Measurements from ENCODE around the gene RCAN2. TPM values are rescaled to one million over a fixed set of nuclear protein-coding genes. Genes with fewer than 3 reads are reported as not detected.
A peak's percentile ranks its signal among the peaks of the same experiment; 100 is the strongest.

The RCAN2 gene
- 9.3 TPM for polyA plus RNA-seq (2013, experiment 1 of 2)
- 9.2 TPM for polyA plus RNA-seq (2013, experiment 2 of 2)

- Histone ChIP-seq H3K9me3 (replicated peaks in 1 of 2; ENCODE audit: control insufficient read depth in 2 of 2, insufficient read depth in 1 of 2, low read depth in 1 of 2, low read length in 2 of 2) (no peaks in the 10 kb centered on the region), H3K14ac (ENCODE audit: low read length) (no peak within 1 kb of the TSS), H2AK5ac (ENCODE audit: low read depth, low read length) (no peak within 1 kb of the TSS), H3K36me3 (replicated peaks in 1 of 2; ENCODE audit: control insufficient read depth in 2 of 2, insufficient read depth in 2 of 2, low read length in 2 of 2) (no peaks in the 10 kb centered on the region), H3K4me2 (ENCODE audit: insufficient read depth, low read length, poor library complexity, severe bottlenecking) (peak within 1 kb of the TSS; percentile 85), H3K23ac (ENCODE audit: low read depth, low read length, poor library complexity) (peak within 1 kb of the TSS; percentile 86), H4K8ac (ENCODE audit: low read depth, low read length) (no peak within 1 kb of the TSS), H3K4me3 (ENCODE audit: low read length in 2 of 2) (peak within 1 kb of the TSS; percentile 40 to 93), H2BK120ac (ENCODE audit: low read depth, low read length) (no peak within 1 kb of the TSS), H3K4me1 (ENCODE audit: control insufficient read depth in 2 of 2, insufficient read depth in 1 of 2, low read depth in 1 of 2, low read length in 2 of 2) (peaks cover 0 to 3% of the 10 kb centered on the region in 2 donors), H3K27me3 (ENCODE audit: control insufficient read depth in 3 of 3, insufficient read depth in 3 of 3, low read depth in 1 of 3, low read length in 3 of 3) (peaks cover 0 to 41% (median 5%) of the 10 kb centered on the region in 3 experiments), H3K18ac (ENCODE audit: low read length) (peak within 1 kb of the TSS; percentile 94), H2BK15ac (ENCODE audit: low read length) (no peak within 1 kb of the TSS), H3K79me1 (ENCODE audit: low read depth, low read length) (no peaks in the 10 kb centered on the region), H3K4ac (ENCODE audit: low read length) (no peak within 1 kb of the TSS), H2BK12ac (ENCODE audit: low read length) (no peak within 1 kb of the TSS), H2BK5ac (ENCODE audit: low read length) (no peak within 1 kb of the TSS), H3K9ac (ENCODE audit: low read depth, low read length, poor library complexity) (peak within 1 kb of the TSS; percentile 95), H4K91ac (ENCODE audit: low read depth, low read length, poor library complexity) (no peak within 1 kb of the TSS), H3K27ac (replicated peaks; ENCODE audit: low read length) (peak within 1 kb of the TSS; percentile 43), H2AFZ (ENCODE audit: low read length) (peak within 1 kb of the TSS; percentile 93)
- DNase-seq (ENCODE audit: low spot score), result peak; percentile 75
- no CpG with 5 or more reads among the region's 51 CpGs for WGBS, 2 donors (ENCODE audit: extremely low coverage in 2 of 2, insufficient read length in 2 of 2, insufficient replicate concordance in 1 of 2)
Measured at GRCh38 chr6:46491201-46491627, at the start of gene RCAN2. RCAN2 (minus strand) TSS chr6:46491449.

DNA sequence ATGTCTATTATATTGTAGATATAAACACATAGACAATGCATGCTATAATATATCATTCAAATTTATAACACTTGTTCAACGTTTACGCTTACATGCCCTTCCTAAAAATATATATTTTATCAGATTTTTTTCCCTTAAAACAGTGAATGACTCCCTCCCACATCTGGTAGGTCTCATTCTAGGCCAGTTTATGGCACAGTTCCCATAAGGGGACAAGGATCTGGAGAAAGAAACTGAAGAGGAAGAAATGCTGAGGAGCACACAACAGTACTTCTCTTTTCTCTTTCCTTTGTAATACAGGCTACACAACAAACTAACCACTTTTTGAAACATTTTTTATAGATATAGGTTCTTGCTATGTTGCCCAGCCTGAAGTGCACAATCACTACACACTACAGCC lies 48.6 kb upstream of the RCAN2 start:
- H3K9ac ChIP-seq (ENCODE audit: low read depth, low read length, poor library complexity), result no peak overlapping the region
- no peak overlapping the region for H3K27ac ChIP-seq (replicated peaks; ENCODE audit: low read length)
- WGBS, 2 donors (ENCODE audit: extremely low coverage in 2 of 2, insufficient read length in 2 of 2, insufficient replicate concordance in 1 of 2), result no CpG with 5 or more reads among the region's 2 CpGs
- H3K79me1 ChIP-seq (ENCODE audit: low read depth, low read length), result no peaks in the 10 kb centered on the region
- H3K4ac ChIP-seq (ENCODE audit: low read length), result no peak overlapping the region
- H4K8ac ChIP-seq (ENCODE audit: low read depth, low read length), result no peak overlapping the region
- no peaks in the 10 kb centered on the region for H3K9me3 ChIP-seq (replicated peaks in 1 of 2; ENCODE audit: control insufficient read depth in 2 of 2, insufficient read depth in 1 of 2, low read depth in 1 of 2, low read length in 2 of 2)
- H3K4me1 ChIP-seq (ENCODE audit: control insufficient read depth in 2 of 2, insufficient read depth in 1 of 2, low read depth in 1 of 2, low read length in 2 of 2), result no peaks in the 10 kb centered on the region
- no peak overlapping the region for H3K18ac ChIP-seq (ENCODE audit: low read length)
- no peak for DNase-seq (ENCODE audit: low spot score)
- no peak overlapping the region for H3K4me3 ChIP-seq (ENCODE audit: low read length in 2 of 2)
- H3K4me2 ChIP-seq (ENCODE audit: insufficient read depth, low read length, poor library complexity, severe bottlenecking), result no peak overlapping the region
- no peak overlapping the region for H3K14ac ChIP-seq (ENCODE audit: low read length)
- no peaks in the 10 kb centered on the region for H3K36me3 ChIP-seq (replicated peaks in 1 of 2; ENCODE audit: control insufficient read depth in 2 of 2, insufficient read depth in 2 of 2, low read length in 2 of 2)
- H2BK15ac ChIP-seq (ENCODE audit: low read length), result no peak overlapping the region
- H2BK120ac ChIP-seq (ENCODE audit: low read depth, low read length), result no peak overlapping the region
- no peak overlapping the region for H2BK5ac ChIP-seq (ENCODE audit: low read length)
- H3K23ac ChIP-seq (ENCODE audit: low read depth, low read length, poor library complexity), result no peak overlapping the region
- H2AK5ac ChIP-seq (ENCODE audit: low read depth, low read length), result no peak overlapping the region
- no peak overlapping the region for H2BK12ac ChIP-seq (ENCODE audit: low read length)
- no peaks in the 10 kb centered on the region for H3K27me3 ChIP-seq (ENCODE audit: control insufficient read depth in 3 of 3, insufficient read depth in 3 of 3, low read depth in 1 of 3, low read length in 3 of 3)
- H2AFZ ChIP-seq (ENCODE audit: low read length), result no peak overlapping the region
- H4K91ac ChIP-seq (ENCODE audit: low read depth, low read length, poor library complexity), result no peak overlapping the region

DNA sequence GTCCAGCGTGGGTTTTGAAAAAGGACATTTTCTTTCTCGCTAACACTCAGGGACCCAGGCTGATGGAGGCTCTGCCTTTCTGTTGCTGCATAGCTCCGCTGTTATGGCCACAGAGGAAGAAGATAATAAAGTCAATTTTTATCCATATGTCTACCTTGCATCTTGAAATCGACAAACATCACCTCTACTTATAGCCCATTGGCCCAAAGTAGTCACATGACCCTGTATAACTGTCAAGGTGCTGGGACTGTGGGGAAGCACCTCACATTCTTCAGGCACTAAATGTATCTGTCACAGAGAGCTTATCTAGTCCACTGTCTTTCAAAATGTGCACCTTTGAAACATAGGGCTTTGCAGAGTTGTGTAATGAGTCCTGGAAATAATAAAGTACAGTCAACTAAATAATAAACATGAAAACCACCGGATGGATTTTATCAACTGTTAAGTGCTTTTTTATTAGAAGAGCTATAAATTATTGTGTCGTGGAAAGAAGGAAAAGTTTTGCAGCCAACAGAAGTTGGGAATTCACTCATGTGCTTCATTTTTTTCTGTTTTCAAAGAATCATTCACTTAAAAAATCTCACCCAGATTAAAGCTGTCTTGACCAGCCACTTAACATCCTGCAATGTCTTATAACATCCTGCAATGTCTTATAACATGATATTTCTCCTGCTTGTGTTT lies 47.7 kb upstream of the RCAN2 start:
- Histone ChIP-seq H3K4me2 (ENCODE audit: insufficient read depth, low read length, poor library complexity, severe bottlenecking) (no peak overlapping the region), H3K18ac (ENCODE audit: low read length) (no peak overlapping the region), H2BK12ac (ENCODE audit: low read length) (no peak overlapping the region), H3K27me3 (ENCODE audit: control insufficient read depth in 3 of 3, insufficient read depth in 3 of 3, low read depth in 1 of 3, low read length in 3 of 3) (no peaks in the 10 kb centered on the region), H4K8ac (ENCODE audit: low read depth, low read length) (no peak overlapping the region), H3K36me3 (replicated peaks in 1 of 2; ENCODE audit: control insufficient read depth in 2 of 2, insufficient read depth in 2 of 2, low read length in 2 of 2) (no peaks in the 10 kb centered on the region), H2AFZ (ENCODE audit: low read length) (no peak overlapping the region), H2BK15ac (ENCODE audit: low read length) (no peak overlapping the region), H2BK120ac (ENCODE audit: low read depth, low read length) (no peak overlapping the region), H3K9me3 (replicated peaks in 1 of 2; ENCODE audit: control insufficient read depth in 2 of 2, insufficient read depth in 1 of 2, low read depth in 1 of 2, low read length in 2 of 2) (no peaks in the 10 kb centered on the region), H3K4ac (ENCODE audit: low read length) (no peak overlapping the region), H2AK5ac (ENCODE audit: low read depth, low read length) (no peak overlapping the region), H3K79me1 (ENCODE audit: low read depth, low read length) (no peaks in the 10 kb centered on the region), H3K23ac (ENCODE audit: low read depth, low read length, poor library complexity) (no peak overlapping the region), H2BK5ac (ENCODE audit: low read length) (no peak overlapping the region), H3K14ac (ENCODE audit: low read length) (no peak overlapping the region), H3K9ac (ENCODE audit: low read depth, low read length, poor library complexity) (no peak overlapping the region), H3K27ac (replicated peaks; ENCODE audit: low read length) (no peak overlapping the region), H3K4me1 (ENCODE audit: control insufficient read depth in 2 of 2, insufficient read depth in 1 of 2, low read depth in 1 of 2, low read length in 2 of 2) (no peaks in the 10 kb centered on the region), H4K91ac (ENCODE audit: low read depth, low read length, poor library complexity) (no peak overlapping the region), H3K4me3 (ENCODE audit: low read length in 2 of 2) (no peak overlapping the region)
- no peak for DNase-seq (ENCODE audit: low spot score)
- no CpG with 5 or more reads among the region's 6 CpGs for WGBS, 2 donors (ENCODE audit: extremely low coverage in 2 of 2, insufficient read length in 2 of 2, insufficient replicate concordance in 1 of 2)

DNA sequence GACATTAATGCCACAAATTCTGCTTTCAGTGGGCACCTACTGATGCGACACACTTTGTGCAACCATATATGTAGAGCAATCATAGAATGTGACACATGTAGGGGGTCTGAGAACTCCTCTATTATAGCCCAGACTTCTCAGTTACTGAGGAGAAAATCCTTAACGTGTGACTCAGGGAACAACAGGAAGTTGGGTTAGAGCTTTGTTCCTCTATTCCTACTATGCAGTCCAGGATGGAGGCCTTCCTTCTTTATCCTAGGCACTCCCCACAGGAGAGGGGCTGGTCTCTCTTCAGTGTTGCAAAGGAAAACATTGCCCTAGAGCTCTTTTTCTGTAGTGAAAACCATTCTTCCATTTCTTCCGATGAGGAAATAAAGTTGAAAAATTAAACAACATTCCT lies 39.6 kb upstream of the RCAN2 start:
- no peak overlapping the region for H4K91ac ChIP-seq (ENCODE audit: low read depth, low read length, poor library complexity)
- DNase-seq (ENCODE audit: low spot score), result no peak
- no peak overlapping the region for H3K23ac ChIP-seq (ENCODE audit: low read depth, low read length, poor library complexity)
- no peaks in the 10 kb centered on the region for H3K9me3 ChIP-seq (replicated peaks in 1 of 2; ENCODE audit: control insufficient read depth in 2 of 2, insufficient read depth in 1 of 2, low read depth in 1 of 2, low read length in 2 of 2)
- H3K18ac ChIP-seq (ENCODE audit: low read length), result no peak overlapping the region
- H3K4me1 ChIP-seq (ENCODE audit: control insufficient read depth in 2 of 2, insufficient read depth in 1 of 2, low read depth in 1 of 2, low read length in 2 of 2), result no peaks in the 10 kb centered on the region
- H3K27me3 ChIP-seq (ENCODE audit: control insufficient read depth in 3 of 3, insufficient read depth in 3 of 3, low read depth in 1 of 3, low read length in 3 of 3), result no peaks in the 10 kb centered on the region
- no peak overlapping the region for H4K8ac ChIP-seq (ENCODE audit: low read depth, low read length)
- no peak overlapping the region for H3K9ac ChIP-seq (ENCODE audit: low read depth, low read length, poor library complexity)
- no peak overlapping the region for H3K27ac ChIP-seq (replicated peaks; ENCODE audit: low read length)
- no peak overlapping the region for H2BK15ac ChIP-seq (ENCODE audit: low read length)
- H3K4me2 ChIP-seq (ENCODE audit: insufficient read depth, low read length, poor library complexity, severe bottlenecking), result no peak overlapping the region
- H3K14ac ChIP-seq (ENCODE audit: low read length), result no peak overlapping the region
- no peak overlapping the region for H2BK5ac ChIP-seq (ENCODE audit: low read length)
- no peak overlapping the region for H2BK12ac ChIP-seq (ENCODE audit: low read length)
- no peak overlapping the region for H3K4ac ChIP-seq (ENCODE audit: low read length)
- WGBS, 2 donors (ENCODE audit: extremely low coverage in 2 of 2, insufficient read length in 2 of 2, insufficient replicate concordance in 1 of 2), result no CpG with 5 or more reads among the region's 3 CpGs
- H3K4me3 ChIP-seq (ENCODE audit: low read length in 2 of 2), result no peak overlapping the region
- no peaks in the 10 kb centered on the region for H3K36me3 ChIP-seq (replicated peaks in 1 of 2; ENCODE audit: control insufficient read depth in 2 of 2, insufficient read depth in 2 of 2, low read length in 2 of 2)
- no peak overlapping the region for H2AFZ ChIP-seq (ENCODE audit: low read length)
- no peak overlapping the region for H2AK5ac ChIP-seq (ENCODE audit: low read depth, low read length)
- H2BK120ac ChIP-seq (ENCODE audit: low read depth, low read length), result no peak overlapping the region
- no peaks in the 10 kb centered on the region for H3K79me1 ChIP-seq (ENCODE audit: low read depth, low read length)
